Kidney epithelial cell (primary cell): Measurements from ENCODE around the gene FECH. TPM values are rescaled to one million over a fixed set of nuclear protein-coding genes. Genes with fewer than 3 reads are reported as not detected.

Experiments used
- total RNA-seq: library from RNA; depleted of rRNA; stranded (reverse); fragments of >200 nt; gene quantifications from 2 replicates; pipeline ENCODE4 v1.2.3, GENCODE V29; 2015

Gene FECH
- total RNA-seq, 1 donor from 2014 or later, result 58.3 TPM

Other genes with a start within 250 kb of the FECH start
- not detected in 2 replicates for gene ST8SIA3, start 234.1 kb downstream of the FECH start, total RNA-seq
- 0.46 and 0.48 TPM in 2 replicates for gene ONECUT2, start 151.3 kb downstream of the FECH start, total RNA-seq
- 260 and 320 TPM in 2 replicates for gene NARS1, start 35.1 kb upstream of the FECH start, total RNA-seq
- 13.1 and 14.7 TPM in 2 replicates for gene ATP8B1, start 216.6 kb upstream of the FECH start, total RNA-seq